Measurements from ENCODE around the gene VPS13D. TPM values are rescaled to one million over a fixed set of nuclear protein-coding genes. Genes with fewer than 3 reads are reported as not detected.
"Not testable (repeated sequence)": the region's sequence is repeated elsewhere in the genome, so short reads cannot be mapped to it uniquely, and the experiment has no call there.

The VPS13D gene
- total RNA-seq, 1 donor from 2014 or later: 13.8 TPM

GRCh38 chr1:12531179-12531499 lies 301.3 kb downstream of the VPS13D start:
- TF ChIP-seq CTCF (conservative IDR thresholded peaks at IDR 0.05; ENCODE audit: low read depth, low read length): no peak
- H3K4me3 ChIP-seq (ENCODE audit: low read depth, low read length): no peak overlapping the region
- DNase-seq (ENCODE audit: low read depth): no peak

- no peak for DNase-seq (ENCODE audit: low read depth)
- TF ChIP-seq CTCF (conservative IDR thresholded peaks at IDR 0.05; ENCODE audit: low read depth, low read length): no peak
- no peak overlapping the region for H3K4me3 ChIP-seq (ENCODE audit: low read depth, low read length)
Measured at GRCh38 chr1:12532405-12533315, 302.8 kb downstream of the VPS13D start.

- DNase-seq (ENCODE audit: low read depth): no peak
- TF ChIP-seq CTCF (conservative IDR thresholded peaks at IDR 0.05; ENCODE audit: low read depth, low read length): no peak
- H3K4me3 ChIP-seq (ENCODE audit: low read depth, low read length): no peak overlapping the region
Measured at GRCh38 chr1:12536023-12536639, 306.3 kb downstream of the VPS13D start.

- DNase-seq (ENCODE audit: low read depth): no peak
Measured at GRCh38 chr1:12537294-12537693, 307.5 kb downstream of the VPS13D start.

GRCh38 chr1:12537906-12538461 lies 308.2 kb downstream of the VPS13D start:
- no peak for TF ChIP-seq CTCF (conservative IDR thresholded peaks at IDR 0.05; ENCODE audit: low read depth, low read length)
- no peak for DNase-seq (ENCODE audit: low read depth)

More at GRCh38 chr1:12537294-12537693, 307.5 kb downstream of the VPS13D start:
- no peak for TF ChIP-seq CTCF (conservative IDR thresholded peaks at IDR 0.05; ENCODE audit: low read depth, low read length)
- no peak overlapping the region for H3K4me3 ChIP-seq (ENCODE audit: low read depth, low read length)

GRCh38 chr1:12538536-12538935 lies 308.7 kb downstream of the VPS13D start:
- H3K4me3 ChIP-seq (ENCODE audit: low read depth, low read length); DNase-seq (ENCODE audit: low read depth): not testable (repeated sequence)

More at GRCh38 chr1:12537906-12538461, 308.2 kb downstream of the VPS13D start:
- H3K4me3 ChIP-seq (ENCODE audit: low read depth, low read length): no peak overlapping the region

- no peak overlapping the region for H3K4me3 ChIP-seq (ENCODE audit: low read depth, low read length)
- DNase-seq (ENCODE audit: low read depth): no peak
- no peak for TF ChIP-seq CTCF (conservative IDR thresholded peaks at IDR 0.05; ENCODE audit: low read depth, low read length)
Measured at GRCh38 chr1:12539320-12539704, 309.5 kb downstream of the VPS13D start.
